ENCODE data around the gene NRTN.
"Not testable (repeated sequence)": the region's sequence is repeated elsewhere in the genome, so short reads cannot be mapped to it uniquely, and the experiment has no call there.

NRTN gene

GRCh38 chr19:5804516-5805461 is at the start of gene NRTN:
TSS of gene NRTN (plus strand) at chr19:5805067. CDS start at chr19:5824166, 19,099 bp downstream.
- peak within 1 kb of the TSS; percentile 65 for H3K4me3 Mint-ChIP-seq
- peaks cover 25% of the 10 kb centered on the region for H3K4me1 Mint-ChIP-seq
- H3K27ac Mint-ChIP-seq: no peak within 1 kb of the TSS
- peak; percentile 60 for DNase-seq
- no peaks in the 10 kb centered on the region for H3K36me3 Mint-ChIP-seq
- H3K9me3 Mint-ChIP-seq: no peaks in the 10 kb centered on the region
- H3K27me3 Mint-ChIP-seq: peaks cover 79% of the 10 kb centered on the region
- CTCF ChIA-PET: interaction anchor here (0.6 to 2.4 kb wide), 37 partner anchors 9 to 321 kb away, joined by 3 to 45 read pairs (median 5); partner anchors contain the start of genes DUS3L, NDUFA11, RANBP3 and VMAC

DNA sequence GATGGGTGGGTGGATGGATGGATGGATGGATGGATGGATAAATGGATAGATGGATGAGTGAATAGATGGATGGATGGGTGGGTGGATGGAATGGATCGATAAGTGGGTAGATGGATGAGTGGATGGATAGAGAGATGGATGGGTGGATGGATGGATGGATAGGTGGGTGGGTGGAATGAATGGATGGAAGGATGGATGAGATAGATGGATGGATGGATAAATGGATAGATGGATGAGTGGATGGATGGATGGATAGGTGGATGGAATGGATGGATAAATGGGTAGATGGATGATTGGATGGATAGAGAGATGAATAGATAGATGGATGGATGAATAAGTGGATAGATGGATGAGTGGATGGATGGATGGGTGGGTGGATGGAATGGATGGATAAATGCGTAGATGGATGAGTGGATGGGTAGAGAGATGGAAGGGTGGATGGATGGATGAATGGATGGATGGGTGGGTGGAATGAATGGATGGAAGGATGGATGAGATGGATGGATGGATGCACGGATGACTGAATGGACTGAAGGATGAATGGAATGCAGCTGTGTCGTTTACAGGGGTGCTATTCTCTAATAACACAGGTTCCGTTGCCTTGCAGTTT is 42.2 kb upstream of the NRTN start:
- no peak overlapping the region for H3K4me3 Mint-ChIP-seq
- CTCF ChIA-PET: no interaction called here
- H3K36me3 Mint-ChIP-seq: no peaks in the 10 kb centered on the region
- DNase-seq: no peak
- no peak overlapping the region for H3K27ac Mint-ChIP-seq
- peaks cover 9% of the 10 kb centered on the region for H3K27me3 Mint-ChIP-seq
- no peaks in the 10 kb centered on the region for H3K4me1 Mint-ChIP-seq
- no peaks in the 10 kb centered on the region for H3K9me3 Mint-ChIP-seq

GRCh38 chr19:5765220-5765619 is 39.6 kb upstream of the NRTN start:
- DNase-seq: no peak
- H3K4me1 Mint-ChIP-seq: no peaks in the 10 kb centered on the region
- CTCF ChIA-PET: no interaction called here

DNA sequence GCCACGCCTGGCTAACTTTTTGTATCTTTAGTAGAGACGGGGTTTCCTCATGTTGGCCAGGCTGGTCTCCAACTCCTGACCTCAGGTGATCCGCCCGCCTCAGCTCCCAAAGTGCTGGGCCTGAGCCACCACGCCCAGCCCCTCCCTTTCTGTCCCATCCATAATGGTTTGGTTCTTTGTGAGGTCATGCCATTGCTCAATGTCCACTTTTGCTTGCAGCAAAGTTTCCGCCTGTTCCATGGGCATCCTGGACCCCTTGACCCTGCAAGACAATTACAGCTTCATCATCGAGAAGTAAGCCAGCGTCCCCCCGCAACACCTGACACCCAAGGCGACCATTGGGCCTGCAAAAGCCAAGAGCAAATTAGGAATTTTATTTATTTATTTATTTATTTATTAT is 36.9 kb upstream of the NRTN start:
- H3K36me3 Mint-ChIP-seq: no peaks in the 10 kb centered on the region
- H3K27me3 Mint-ChIP-seq: peaks cover 6% of the 10 kb centered on the region
- H3K4me3 Mint-ChIP-seq: no peak overlapping the region
- no peaks in the 10 kb centered on the region for H3K9me3 Mint-ChIP-seq
- no peak for DNase-seq
- H3K27ac Mint-ChIP-seq: no peak overlapping the region
- CTCF ChIA-PET: no interaction called here
- H3K4me1 Mint-ChIP-seq: no peaks in the 10 kb centered on the region

More at GRCh38 chr19:5765220-5765619, 39.6 kb upstream of the NRTN start:
- no peak overlapping the region for H3K27ac Mint-ChIP-seq
- no peaks in the 10 kb centered on the region for H3K36me3 Mint-ChIP-seq
- H3K9me3 Mint-ChIP-seq: no peaks in the 10 kb centered on the region
- H3K27me3 Mint-ChIP-seq: peaks cover 6% of the 10 kb centered on the region
- H3K4me3 Mint-ChIP-seq: no peak overlapping the region

DNA sequence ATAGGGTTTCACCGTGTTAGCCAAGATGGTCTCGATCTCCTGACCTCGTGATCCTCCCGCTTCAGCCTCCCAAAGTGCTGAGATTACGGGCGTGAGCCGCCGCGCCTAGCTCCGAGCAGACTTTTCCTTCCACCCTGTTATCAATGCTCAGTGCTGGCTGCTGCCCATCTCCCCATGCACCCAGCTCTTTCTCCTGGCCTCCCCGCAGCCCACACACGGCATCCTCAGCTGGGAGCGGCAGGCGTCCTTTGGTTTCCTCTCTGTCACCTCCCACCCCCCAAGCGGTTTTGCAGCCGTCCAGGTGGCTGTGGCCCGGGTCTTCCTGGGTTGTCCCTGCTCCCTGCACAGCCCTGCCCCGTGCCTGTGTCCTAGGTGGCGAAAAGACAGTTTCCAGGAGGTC is 32.5 kb upstream of the NRTN start:
- H3K27ac Mint-ChIP-seq: no peak overlapping the region

GRCh38 chr19:5773276-5773675 is 31.6 kb upstream of the NRTN start:
- H3K27me3 Mint-ChIP-seq: peaks cover 8% of the 10 kb centered on the region
- no peaks in the 10 kb centered on the region for H3K9me3 Mint-ChIP-seq
- CTCF ChIA-PET: interaction anchor here (0.8 to 1.3 kb wide), 2 partner anchors 17 to 211 kb away, joined by 3 read pairs; no protein-coding TSS in a partner anchor
- H3K27ac Mint-ChIP-seq: no peak overlapping the region
- no peaks in the 10 kb centered on the region for H3K4me1 Mint-ChIP-seq
- H3K4me3 Mint-ChIP-seq: no peak overlapping the region
- no peak for DNase-seq
- H3K36me3 Mint-ChIP-seq: no peaks in the 10 kb centered on the region

More for the DNA sequence above, 32.5 kb upstream of the NRTN start:
- H3K9me3 Mint-ChIP-seq: no peaks in the 10 kb centered on the region
- H3K4me3 Mint-ChIP-seq: no peak overlapping the region
- CTCF ChIA-PET: no interaction called here
- DNase-seq: no peak
- H3K27me3 Mint-ChIP-seq: peaks cover 8% of the 10 kb centered on the region
- H3K36me3 Mint-ChIP-seq: no peaks in the 10 kb centered on the region
- H3K4me1 Mint-ChIP-seq: no peaks in the 10 kb centered on the region

GRCh38 chr19:5774921-5775320 is 29.9 kb upstream of the NRTN start:
- Mint-ChIP-seq H3K4me3 (no peak overlapping the region), H3K9me3 (no peaks in the 10 kb centered on the region), H3K36me3 (no peaks in the 10 kb centered on the region), H3K27me3 (peaks cover 8% of the 10 kb centered on the region), H3K4me1 (no peaks in the 10 kb centered on the region), H3K27ac (no peak overlapping the region)
- CTCF ChIA-PET: interaction anchor here (1.3 kb wide), 1 partner anchor 15 kb away, joined by 3 read pairs; no protein-coding TSS in a partner anchor
- no peak for DNase-seq

GRCh38 chr19:5775668-5776309 is 29.1 kb upstream of the NRTN start:
- no peak overlapping the region for H3K4me3 Mint-ChIP-seq
- no peak for DNase-seq
- H3K9me3 Mint-ChIP-seq: no peaks in the 10 kb centered on the region
- no peaks in the 10 kb centered on the region for H3K36me3 Mint-ChIP-seq
- peaks cover 8% of the 10 kb centered on the region for H3K27me3 Mint-ChIP-seq
- H3K4me1 Mint-ChIP-seq: no peaks in the 10 kb centered on the region
- no peak overlapping the region for H3K27ac Mint-ChIP-seq
- CTCF ChIA-PET: no interaction called here

GRCh38 chr19:5778402-5778801 is 26.5 kb upstream of the NRTN start:
- CTCF ChIA-PET: no interaction called here
- Mint-ChIP-seq H3K9me3 (no peaks in the 10 kb centered on the region), H3K4me1 (no peaks in the 10 kb centered on the region), H3K36me3 (no peaks in the 10 kb centered on the region), H3K27ac (no peak overlapping the region), H3K27me3 (peaks cover 3% of the 10 kb centered on the region), H3K4me3 (no peak overlapping the region)
- DNase-seq: no peak

- not testable (repeated sequence) for H3K9me3 Mint-ChIP-seq, H3K36me3 Mint-ChIP-seq, H3K4me3 Mint-ChIP-seq, H3K4me1 Mint-ChIP-seq, H3K27me3 Mint-ChIP-seq, DNase-seq, H3K27ac Mint-ChIP-seq
- CTCF ChIA-PET: interaction anchor here (1.8 kb wide), 1 partner anchor 23 kb away, joined by 4 read pairs; no protein-coding TSS in a partner anchor
Measured at GRCh38 chr19:5780916-5781315, 24.0 kb upstream of the NRTN start.

GRCh38 chr19:5782322-5782721 is 22.5 kb upstream of the NRTN start:
- no peaks in the 10 kb centered on the region for H3K4me1 Mint-ChIP-seq
- CTCF ChIA-PET: no interaction called here
- peaks cover 10% of the 10 kb centered on the region for H3K36me3 Mint-ChIP-seq
- H3K27ac Mint-ChIP-seq: no peak overlapping the region
- no peaks in the 10 kb centered on the region for H3K9me3 Mint-ChIP-seq
- H3K4me3 Mint-ChIP-seq: no peak overlapping the region
- DNase-seq: no peak
- H3K27me3 Mint-ChIP-seq: no peaks in the 10 kb centered on the region

DNA sequence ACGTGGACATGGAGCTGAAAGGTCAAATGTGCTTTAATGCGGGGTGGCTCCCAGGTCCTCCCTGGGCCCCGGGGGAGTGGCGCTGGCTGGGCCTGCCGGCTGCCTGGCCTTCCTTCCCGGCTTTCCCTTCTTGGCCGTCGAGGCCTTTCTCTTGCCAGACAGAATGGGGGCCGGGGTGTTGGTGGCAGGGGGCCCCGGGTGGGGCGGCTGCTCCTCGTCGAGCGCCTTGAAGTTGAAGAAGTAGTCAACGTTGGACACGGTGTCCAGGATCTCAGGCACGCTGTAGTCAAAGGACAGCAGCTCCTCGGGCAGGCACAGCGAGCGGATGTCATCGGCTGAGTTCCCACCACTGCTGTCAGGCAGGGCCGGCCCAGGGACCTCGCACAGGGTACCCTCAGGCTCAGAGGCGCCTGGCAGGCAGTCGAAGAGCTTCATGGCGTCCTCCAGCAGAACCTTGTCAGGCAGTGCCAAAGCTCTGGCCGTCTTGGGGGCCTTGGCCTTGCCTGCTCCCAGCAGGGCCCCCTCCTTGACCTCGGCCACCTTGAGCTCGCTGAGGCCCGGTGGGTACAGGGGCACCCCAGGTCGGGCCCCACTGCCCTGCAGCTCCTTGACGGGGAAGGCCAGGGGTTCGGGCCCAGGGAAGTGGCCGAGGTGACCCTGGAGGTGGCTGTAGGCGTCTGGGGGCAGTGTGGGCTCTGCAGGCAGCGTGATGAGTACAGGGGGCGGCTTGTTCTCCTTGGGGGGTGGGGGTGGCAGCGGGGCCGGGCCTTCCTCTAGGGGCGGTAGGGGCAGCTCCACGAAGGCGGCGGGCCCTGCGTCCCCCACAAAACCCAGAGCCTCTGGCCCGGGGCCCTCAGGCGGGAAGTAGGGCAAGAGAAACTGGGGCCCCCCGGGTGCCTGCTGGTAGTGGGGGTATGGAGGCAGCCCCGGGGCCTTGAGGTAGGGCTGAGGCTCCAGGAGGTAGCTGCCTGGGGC is 21.6 kb upstream of the NRTN start:
- no peak overlapping the region for H3K27ac Mint-ChIP-seq
- no peaks in the 10 kb centered on the region for H3K27me3 Mint-ChIP-seq
- no peaks in the 10 kb centered on the region for H3K4me1 Mint-ChIP-seq
- no peak overlapping the region for H3K4me3 Mint-ChIP-seq
- peaks cover 13% of the 10 kb centered on the region for H3K36me3 Mint-ChIP-seq
- no peaks in the 10 kb centered on the region for H3K9me3 Mint-ChIP-seq
- CTCF ChIA-PET: no interaction called here
- no peak for DNase-seq

DNA sequence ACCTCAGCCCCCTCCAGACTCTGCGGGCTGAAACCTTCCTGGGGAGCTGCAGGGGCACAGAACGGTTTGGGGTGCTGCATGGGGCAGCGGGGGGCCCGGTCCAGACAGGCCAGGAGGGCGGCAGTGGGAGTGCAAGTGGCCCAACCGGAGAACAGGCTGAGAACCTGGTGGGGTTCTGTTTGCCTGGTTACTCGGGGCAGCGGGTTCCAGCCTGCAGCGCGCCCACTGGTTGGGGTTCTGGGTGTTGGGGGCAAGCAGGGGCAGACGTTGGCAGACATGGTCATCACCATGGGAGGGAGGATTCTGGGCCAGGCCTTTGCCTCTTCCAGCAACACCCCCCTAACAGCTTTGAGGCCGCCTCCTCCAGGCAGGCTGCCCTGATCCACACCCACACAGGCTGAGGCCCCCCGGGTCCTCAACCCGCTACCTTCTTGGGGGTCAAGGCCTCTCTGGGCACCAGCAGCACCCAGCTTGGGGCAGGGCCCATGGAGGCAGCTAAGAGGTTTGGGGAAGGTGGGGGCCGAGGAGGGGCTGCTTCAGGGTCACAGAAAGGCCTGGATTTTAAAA is 20.2 kb upstream of the NRTN start, which contains the start of gene PRR22:
PRR22 (minus strand) TSS at position 166 of the 567 bp plus-strand sequence; CDS start at position 80, 86 bp downstream.
- no peak for DNase-seq
- no peak within 1 kb of the TSS for H3K4me3 Mint-ChIP-seq
- H3K27ac Mint-ChIP-seq: no peak within 1 kb of the TSS
- peaks cover 4% of the 10 kb centered on the region for H3K4me1 Mint-ChIP-seq
- H3K27me3 Mint-ChIP-seq: no peaks in the 10 kb centered on the region
- no peaks in the 10 kb centered on the region for H3K9me3 Mint-ChIP-seq
- CTCF ChIA-PET: no interaction called here
- peaks cover 19% of the 10 kb centered on the region for H3K36me3 Mint-ChIP-seq
